ENCODE data around the gene ATXN7L3. TPM values are rescaled to one million over a fixed set of nuclear protein-coding genes. Genes with fewer than 3 reads are reported as not detected.

ATXN7L3 gene
- total RNA-seq, 2 experiments from 2014 or later, result 58.1 to 62.3 TPM

- peak overlapping the region; percentile 89 for H3K27ac Mint-ChIP-seq
- DNase-seq, result peak; percentile 76
- H3K4me1 Mint-ChIP-seq (ENCODE audit: low read depth), result peaks cover 9% of the 10 kb centered on the region
- H3K36me3 Mint-ChIP-seq (ENCODE audit: low read depth), result peaks cover 23% of the 10 kb centered on the region
- no peaks in the 10 kb centered on the region for H3K27me3 Mint-ChIP-seq
- peak; percentile 11 for ATAC-seq
- intact Hi-C loops (cut with micrococcal nuclease), result no loop called here
- H3K9me3 Mint-ChIP-seq, result no peaks in the 10 kb centered on the region
- H3K4me3 Mint-ChIP-seq, result peak overlapping the region; percentile 86
- ChIA-PET POLR2A (interaction anchor here (0.6 to 8.1 kb wide), 20 partner anchors 10 to 1676 kb away, joined by 3 to 58 read pairs (median 4); partner anchors contain the start of genes ATXN7L3, SLC25A39 and TMUB2), CTCF (interaction anchor here (0.7 to 5.0 kb wide), 13 partner anchors 12 to 133 kb away, joined by 3 to 53 read pairs (median 3); no protein-coding TSS in a partner anchor)
- no peak for TF ChIP-seq CTCF (IDR thresholded peaks at IDR 0.05)
Observed at GRCh38 chr17:44221084-44221861, 21.6 kb upstream of the ATXN7L3 start.

GRCh38 chr17:44220213-44221083, 20.8 kb upstream of the ATXN7L3 start:
- CTCF ChIA-PET, result interaction anchor here (1.2 to 5.0 kb wide), 8 partner anchors 11 to 134 kb away, joined by 3 to 53 read pairs (median 5); no protein-coding TSS in a partner anchor
- H3K36me3 Mint-ChIP-seq (ENCODE audit: low read depth), result peaks cover 31% of the 10 kb centered on the region

GRCh38 chr17:44219616-44220212, 20.0 kb upstream of the ATXN7L3 start, which contains the start of gene UBTF:
Gene UBTF, minus strand, starts transcription at chr17:44219675. Its CDS starts 1,446 bp downstream, at chr17:44218229.
- intact Hi-C loops (cut with micrococcal nuclease), result loop anchor here (5.0 kb wide), 1 partner anchor 108 kb away; no protein-coding TSS in a partner anchor

More at GRCh38 chr17:44220213-44221083, 20.8 kb upstream of the ATXN7L3 start:
- Mint-ChIP-seq H3K4me3 (peak overlapping the region; percentile 86), H3K4me1 (ENCODE audit: low read depth) (peaks cover 18% of the 10 kb centered on the region), H3K9me3 (no peaks in the 10 kb centered on the region), H3K27me3 (no peaks in the 10 kb centered on the region), H3K27ac (peak overlapping the region; percentile 96)
- POLR2A ChIA-PET, result interaction anchor here (0.8 to 8.1 kb wide), 16 partner anchors 10 to 155 kb away, joined by 3 to 58 read pairs (median 9); partner anchors contain the start of genes ATXN7L3, SLC25A39 and TMUB2
- intact Hi-C loops (cut with micrococcal nuclease), result no loop called here
- no peak for TF ChIP-seq CTCF (IDR thresholded peaks at IDR 0.05)
- peak; percentile 7 for ATAC-seq
- peak; percentile 72 for DNase-seq

More at GRCh38 chr17:44219616-44220212, 20.0 kb upstream of the ATXN7L3 start, which contains the start of gene UBTF:
- peaks cover 25% of the 10 kb centered on the region for H3K4me1 Mint-ChIP-seq (ENCODE audit: low read depth)
- no peak for TF ChIP-seq CTCF (IDR thresholded peaks at IDR 0.05)
- ATAC-seq, result peak; percentile 6
- ChIA-PET CTCF (interaction anchor here (1.4 to 5.0 kb wide), 3 partner anchors 10 to 111 kb away, joined by 5 to 53 read pairs (median 8); no protein-coding TSS in a partner anchor), POLR2A (interaction anchor here (0.7 to 8.1 kb wide), 10 partner anchors 9 to 105 kb away, joined by 3 to 58 read pairs (median 14); partner anchors contain the start of genes ATXN7L3, SLC25A39 and TMUB2)
- peaks cover 38% of the 10 kb centered on the region for H3K36me3 Mint-ChIP-seq (ENCODE audit: low read depth)
- H3K27me3 Mint-ChIP-seq, result no peaks in the 10 kb centered on the region
- peak; percentile 57 for DNase-seq
- peak within 1 kb of the TSS; percentile 96 for H3K4me3 Mint-ChIP-seq
- no peaks in the 10 kb centered on the region for H3K9me3 Mint-ChIP-seq
- H3K27ac Mint-ChIP-seq, result peak within 1 kb of the TSS; percentile 98

All from activated CD8-positive, alpha-beta T cell treated with anti-CD3 and anti-CD28 coated beads for 36 hours (primary cell).